ENCODE results near the gene ANO4.

The ANO4 gene

DNA sequence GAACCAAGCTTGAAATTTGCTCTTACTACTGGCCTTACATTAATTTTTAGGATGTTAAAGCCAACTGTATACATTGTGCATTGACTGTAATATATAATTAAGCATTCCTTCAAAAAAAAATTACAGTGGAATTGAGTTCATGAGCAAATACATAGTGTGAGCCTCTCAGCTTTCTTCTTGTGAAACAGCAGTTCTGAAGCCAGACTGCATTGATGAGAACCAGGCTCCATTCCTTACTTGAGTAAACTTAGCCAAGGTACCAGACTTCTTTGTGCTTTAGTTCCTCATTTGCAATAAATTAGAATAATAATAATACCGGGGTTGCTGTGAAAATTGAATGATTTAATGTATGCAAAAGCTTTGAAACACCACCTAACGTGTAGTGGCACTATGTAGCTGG is 169.5 kb downstream of the ANO4 start:
- Histone ChIP-seq H3K4me1 (ENCODE audit: control insufficient read depth, insufficient read depth, low read length) (no peaks in the 10 kb centered on the region), H3K36me3 (ENCODE audit: control insufficient read depth in 2 of 2, insufficient read depth in 2 of 2, low read length in 2 of 2) (no peaks in the 10 kb centered on the region), H3K27ac (ENCODE audit: low read length) (no peak overlapping the region), H3K9ac (ENCODE audit: low read length in 2 of 2) (no peak overlapping the region), H3K27me3 (ENCODE audit: control insufficient read depth in 1 of 2, insufficient read depth in 2 of 2, low read length in 2 of 2) (no peaks in the 10 kb centered on the region), H3K4me3 (ENCODE audit: low read length in 2 of 2) (no peak overlapping the region), H3K9me3 (ENCODE audit: control insufficient read depth in 2 of 2, low read length in 2 of 2) (no peaks in the 10 kb centered on the region)

DNA sequence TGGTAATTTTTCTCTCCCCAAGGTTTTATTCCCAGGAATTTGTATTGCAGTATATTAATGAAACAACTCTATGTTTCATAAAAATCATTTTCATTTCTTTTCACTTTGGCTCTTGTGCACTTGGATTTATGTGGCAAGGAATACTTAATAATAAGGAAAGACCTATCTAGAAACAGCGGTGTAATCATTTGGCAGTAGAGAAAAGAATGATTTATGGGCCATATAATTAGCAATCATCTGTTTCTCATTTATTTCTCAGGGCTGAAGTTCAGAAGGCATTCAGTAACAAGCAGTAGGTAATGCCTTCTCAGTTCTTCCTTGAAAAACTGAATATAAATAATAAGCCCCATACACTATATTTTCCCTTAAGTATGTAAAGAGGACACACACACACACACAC is 172.6 kb downstream of the ANO4 start:
- Histone ChIP-seq H3K27ac (ENCODE audit: low read length) (no peak overlapping the region), H3K9me3 (ENCODE audit: control insufficient read depth in 2 of 2, low read length in 2 of 2) (no peaks in the 10 kb centered on the region), H3K4me3 (ENCODE audit: low read length in 2 of 2) (no peak overlapping the region), H3K4me1 (ENCODE audit: control insufficient read depth, insufficient read depth, low read length) (no peaks in the 10 kb centered on the region), H3K36me3 (ENCODE audit: control insufficient read depth in 2 of 2, insufficient read depth in 2 of 2, low read length in 2 of 2) (no peaks in the 10 kb centered on the region), H3K27me3 (ENCODE audit: control insufficient read depth in 1 of 2, insufficient read depth in 2 of 2, low read length in 2 of 2) (no peaks in the 10 kb centered on the region), H3K9ac (ENCODE audit: low read length in 2 of 2) (no peak overlapping the region)

GRCh38 chr12:100970894-100971293 is 176.3 kb downstream of the ANO4 start:
- Histone ChIP-seq H3K27me3 (ENCODE audit: control insufficient read depth in 1 of 2, insufficient read depth in 2 of 2, low read length in 2 of 2) (no peaks in the 10 kb centered on the region), H3K4me3 (ENCODE audit: low read length in 2 of 2) (no peak overlapping the region), H3K9me3 (ENCODE audit: control insufficient read depth in 2 of 2, low read length in 2 of 2) (no peaks in the 10 kb centered on the region), H3K36me3 (ENCODE audit: control insufficient read depth in 2 of 2, insufficient read depth in 2 of 2, low read length in 2 of 2) (no peaks in the 10 kb centered on the region), H3K4me1 (ENCODE audit: control insufficient read depth, insufficient read depth, low read length) (no peaks in the 10 kb centered on the region), H3K9ac (ENCODE audit: low read length in 2 of 2) (no peak overlapping the region), H3K27ac (ENCODE audit: low read length) (no peak overlapping the region)

- Histone ChIP-seq H3K27ac (ENCODE audit: low read length) (no peak overlapping the region), H3K9me3 (ENCODE audit: control insufficient read depth in 2 of 2, low read length in 2 of 2) (no peaks in the 10 kb centered on the region), H3K27me3 (ENCODE audit: control insufficient read depth in 1 of 2, insufficient read depth in 2 of 2, low read length in 2 of 2) (no peaks in the 10 kb centered on the region), H3K36me3 (ENCODE audit: control insufficient read depth in 2 of 2, insufficient read depth in 2 of 2, low read length in 2 of 2) (no peaks in the 10 kb centered on the region), H3K4me3 (ENCODE audit: low read length in 2 of 2) (no peak overlapping the region), H3K4me1 (ENCODE audit: control insufficient read depth, insufficient read depth, low read length) (no peaks in the 10 kb centered on the region), H3K9ac (ENCODE audit: low read length in 2 of 2) (no peak overlapping the region)
These were observed 177.5 kb downstream of the ANO4 start for GRCh38 chr12:100972121-100972520.

DNA sequence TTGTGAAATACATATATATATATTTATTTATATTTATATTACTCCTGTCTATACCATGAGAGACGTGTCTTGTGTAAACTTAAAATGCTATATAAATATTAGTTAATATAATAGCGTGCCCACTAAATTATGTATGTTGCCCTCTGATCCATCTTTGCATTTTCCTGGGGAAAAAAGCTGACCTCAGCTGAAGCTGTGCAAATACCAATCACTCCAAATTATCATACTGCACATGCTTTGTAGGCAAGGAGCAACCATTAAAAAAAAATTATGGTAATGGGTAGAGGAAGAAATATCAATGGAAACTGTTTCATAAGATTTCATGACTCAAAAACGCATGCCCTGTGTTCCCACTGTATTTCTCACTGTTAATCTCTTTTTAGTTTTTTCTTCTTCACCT is 179.8 kb downstream of the ANO4 start:
- no peak overlapping the region for H3K9ac ChIP-seq (ENCODE audit: low read length in 2 of 2)

GRCh38 chr12:100974747-100975146 is 180.2 kb downstream of the ANO4 start:
- H3K36me3 ChIP-seq (ENCODE audit: control insufficient read depth in 2 of 2, insufficient read depth in 2 of 2, low read length in 2 of 2): no peaks in the 10 kb centered on the region
- no peaks in the 10 kb centered on the region for H3K27me3 ChIP-seq (ENCODE audit: control insufficient read depth in 1 of 2, insufficient read depth in 2 of 2, low read length in 2 of 2)
- no peak overlapping the region for H3K27ac ChIP-seq (ENCODE audit: low read length)
- no peaks in the 10 kb centered on the region for H3K4me1 ChIP-seq (ENCODE audit: control insufficient read depth, insufficient read depth, low read length)
- H3K4me3 ChIP-seq (ENCODE audit: low read length in 2 of 2): no peak overlapping the region
- no peak overlapping the region for H3K9ac ChIP-seq (ENCODE audit: low read length in 2 of 2)
- no peaks in the 10 kb centered on the region for H3K9me3 ChIP-seq (ENCODE audit: control insufficient read depth in 2 of 2, low read length in 2 of 2)

More for the DNA sequence above, 179.8 kb downstream of the ANO4 start:
- Histone ChIP-seq H3K4me3 (ENCODE audit: low read length in 2 of 2) (no peak overlapping the region), H3K4me1 (ENCODE audit: control insufficient read depth, insufficient read depth, low read length) (no peaks in the 10 kb centered on the region), H3K27me3 (ENCODE audit: control insufficient read depth in 1 of 2, insufficient read depth in 2 of 2, low read length in 2 of 2) (no peaks in the 10 kb centered on the region), H3K27ac (ENCODE audit: low read length) (no peak overlapping the region), H3K36me3 (ENCODE audit: control insufficient read depth in 2 of 2, insufficient read depth in 2 of 2, low read length in 2 of 2) (no peaks in the 10 kb centered on the region), H3K9me3 (ENCODE audit: control insufficient read depth in 2 of 2, low read length in 2 of 2) (no peaks in the 10 kb centered on the region)

DNA sequence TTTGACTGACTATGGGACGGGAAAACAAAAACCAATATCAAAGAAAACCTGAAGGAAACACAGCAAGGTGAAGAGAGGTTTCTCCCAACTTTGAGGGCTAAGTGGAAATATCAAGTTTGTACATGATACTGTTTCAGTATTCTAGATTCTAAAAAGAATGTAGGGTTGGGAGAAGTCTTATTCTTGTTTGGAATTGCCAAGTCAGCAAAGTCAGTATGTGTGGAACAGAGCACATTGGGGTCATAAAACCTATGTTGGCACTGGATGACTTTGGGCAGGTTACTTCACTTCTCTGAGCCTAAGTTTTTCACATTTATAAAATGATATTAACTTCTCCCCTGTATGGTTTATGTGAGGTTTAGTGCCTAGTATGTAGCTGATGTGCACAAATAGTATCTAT is 182.2 kb downstream of the ANO4 start:
- Histone ChIP-seq H3K27ac (ENCODE audit: low read length) (no peak overlapping the region), H3K9me3 (ENCODE audit: control insufficient read depth in 2 of 2, low read length in 2 of 2) (no peaks in the 10 kb centered on the region), H3K4me1 (ENCODE audit: control insufficient read depth, insufficient read depth, low read length) (no peaks in the 10 kb centered on the region), H3K4me3 (ENCODE audit: low read length in 2 of 2) (no peak overlapping the region), H3K27me3 (ENCODE audit: control insufficient read depth in 1 of 2, insufficient read depth in 2 of 2, low read length in 2 of 2) (no peaks in the 10 kb centered on the region), H3K36me3 (ENCODE audit: control insufficient read depth in 2 of 2, insufficient read depth in 2 of 2, low read length in 2 of 2) (no peaks in the 10 kb centered on the region), H3K9ac (ENCODE audit: low read length in 2 of 2) (no peak overlapping the region)

DNA sequence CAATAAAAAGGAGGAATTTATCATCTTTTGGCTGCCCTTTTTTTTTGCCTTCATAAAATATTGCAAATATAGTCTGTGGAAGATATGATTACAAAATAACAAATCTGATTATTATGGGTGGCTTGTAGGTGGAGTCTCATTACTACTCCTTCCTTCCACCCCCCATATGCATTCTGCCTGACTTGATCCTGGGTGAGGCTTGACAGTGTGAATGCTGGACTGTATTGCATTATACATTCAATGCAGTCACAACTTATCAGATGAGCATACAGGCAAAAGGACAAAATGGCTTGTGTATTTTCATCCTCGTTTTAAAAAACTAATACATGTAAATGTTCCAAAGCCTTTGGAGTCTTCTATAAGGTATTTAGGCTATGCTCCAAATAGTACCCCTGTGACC is 186.3 kb downstream of the ANO4 start:
- H3K36me3 ChIP-seq (ENCODE audit: control insufficient read depth in 2 of 2, insufficient read depth in 2 of 2, low read length in 2 of 2): no peaks in the 10 kb centered on the region
- peaks cover 0 to 3% of the 10 kb centered on the region in 2 donors for H3K27me3 ChIP-seq (ENCODE audit: control insufficient read depth in 1 of 2, insufficient read depth in 2 of 2, low read length in 2 of 2)
- no peak overlapping the region for H3K27ac ChIP-seq (ENCODE audit: low read length)
- H3K4me3 ChIP-seq (ENCODE audit: low read length in 2 of 2): no peak overlapping the region
- H3K9me3 ChIP-seq (ENCODE audit: control insufficient read depth in 2 of 2, low read length in 2 of 2): no peaks in the 10 kb centered on the region
- no peaks in the 10 kb centered on the region for H3K4me1 ChIP-seq (ENCODE audit: control insufficient read depth, insufficient read depth, low read length)
- no peak overlapping the region for H3K9ac ChIP-seq (ENCODE audit: low read length in 2 of 2)

- H3K4me3 ChIP-seq (ENCODE audit: low read length in 2 of 2): no peak overlapping the region
- H3K27ac ChIP-seq (ENCODE audit: low read length): no peak overlapping the region
- H3K36me3 ChIP-seq (ENCODE audit: control insufficient read depth in 2 of 2, insufficient read depth in 2 of 2, low read length in 2 of 2): no peaks in the 10 kb centered on the region
- H3K9me3 ChIP-seq (ENCODE audit: control insufficient read depth in 2 of 2, low read length in 2 of 2): no peaks in the 10 kb centered on the region
- peaks cover 4% of the 10 kb centered on the region for H3K4me1 ChIP-seq (ENCODE audit: control insufficient read depth, insufficient read depth, low read length)
- H3K9ac ChIP-seq (ENCODE audit: low read length in 2 of 2): no peak overlapping the region
- H3K27me3 ChIP-seq (ENCODE audit: control insufficient read depth in 1 of 2, insufficient read depth in 2 of 2, low read length in 2 of 2): peaks cover 0 to 3% of the 10 kb centered on the region in 2 donors
These were observed 188.1 kb downstream of the ANO4 start for GRCh38 chr12:100982511-100983183.

GRCh38 chr12:100984796-100985195 is 190.2 kb downstream of the ANO4 start:
- Histone ChIP-seq H3K27me3 (ENCODE audit: control insufficient read depth in 1 of 2, insufficient read depth in 2 of 2, low read length in 2 of 2) (peaks cover 0 to 3% of the 10 kb centered on the region in 2 donors), H3K4me3 (ENCODE audit: low read length in 2 of 2) (no peak overlapping the region), H3K36me3 (ENCODE audit: control insufficient read depth in 2 of 2, insufficient read depth in 2 of 2, low read length in 2 of 2) (no peaks in the 10 kb centered on the region), H3K9me3 (ENCODE audit: control insufficient read depth in 2 of 2, low read length in 2 of 2) (no peaks in the 10 kb centered on the region), H3K9ac (ENCODE audit: low read length in 2 of 2) (no peak overlapping the region), H3K4me1 (ENCODE audit: control insufficient read depth, insufficient read depth, low read length) (peaks cover 6% of the 10 kb centered on the region), H3K27ac (ENCODE audit: low read length) (no peak overlapping the region)

- H3K9me3 ChIP-seq (ENCODE audit: control insufficient read depth in 2 of 2, low read length in 2 of 2): no peaks in the 10 kb centered on the region
- H3K27me3 ChIP-seq (ENCODE audit: control insufficient read depth in 1 of 2, insufficient read depth in 2 of 2, low read length in 2 of 2): peaks cover 0 to 3% of the 10 kb centered on the region in 2 donors
- no peak overlapping the region for H3K9ac ChIP-seq (ENCODE audit: low read length in 2 of 2)
- H3K4me1 ChIP-seq (ENCODE audit: control insufficient read depth, insufficient read depth, low read length): peaks cover 6% of the 10 kb centered on the region
- H3K27ac ChIP-seq (ENCODE audit: low read length): no peak overlapping the region
- H3K36me3 ChIP-seq (ENCODE audit: control insufficient read depth in 2 of 2, insufficient read depth in 2 of 2, low read length in 2 of 2): no peaks in the 10 kb centered on the region
- H3K4me3 ChIP-seq (ENCODE audit: low read length in 2 of 2): no peak overlapping the region
These were observed 192.3 kb downstream of the ANO4 start for GRCh38 chr12:100986595-100987547.

All from stomach smooth muscle (tissue), 2 donors.